Naive thymus-derived CD4-positive, alpha-beta T cell (primary cell): ENCODE measurements around the gene ABITRAM. TPM values are rescaled to one million over a fixed set of nuclear protein-coding genes. Genes with fewer than 3 reads are reported as not detected.

Experiments
- ATAC-seq: fragments of 150-1000 bp; cut with Tn5 transposase; 2 replicates; pipeline ENCODE4 v1.10.0; 2021; ENCODE audit warnings: mild to moderate bottlenecking, moderate library complexity
- CTCF ChIA-PET: fragments of 350-600 bp; sonication (Branson Sonifier 250); formaldehyde crosslinking; loops from one replicate; lab custom pipeline; 2021; ENCODE audit warnings: antibody characterized with exemption; lab: Charles Lee
- POLR2A ChIA-PET: fragments of 350-600 bp; sonication (Branson Sonifier 250); formaldehyde crosslinking; loops from one replicate; lab custom pipeline; 2021; ENCODE audit warnings: antibody characterized with exemption, inconsistent platforms; lab: Charles Lee
- DNase-seq, 9 donors: peaks; one replicate each; pipeline versions ENCODE4 v3.0.0 to v3.0.0-alpha.2; 2020 to 2022; ENCODE audit warnings: mixed read lengths in 1 of 9
- H3K27ac ChIP-seq: one replicate; pipeline ENCODE4 v1.7.0; 2013; ENCODE audit warnings: mild to moderate bottlenecking, low read depth, low read length, moderate library complexity
- H3K27me3 ChIP-seq, 2 donors: one replicate each; pipeline ENCODE4 v1.7.0; 2013; ENCODE audit warnings: low read length in 2 of 2, mild to moderate bottlenecking in 2 of 2, moderate library complexity in 2 of 2; ENCODE audit not compliant: control insufficient read depth in 2 of 2, insufficient read depth in 2 of 2
- H3K36me3 ChIP-seq, 3 experiments: 1 replicate in 2 of 3; 2 replicates in 1 of 3; pipeline ENCODE4 v1.7.0; 2013; ENCODE audit warnings: low read length in 3 of 3, mild to moderate bottlenecking in 3 of 3, moderate library complexity in 1 of 3; ENCODE audit not compliant: insufficient read depth in 3 of 3, control insufficient read depth in 2 of 3
- H3K4me1 ChIP-seq, 2 donors: one replicate each; pipeline ENCODE4 v1.7.0; 2013; ENCODE audit warnings: low read length in 2 of 2, mild to moderate bottlenecking in 2 of 2, moderate library complexity in 1 of 2; ENCODE audit not compliant: control insufficient read depth in 2 of 2, insufficient read depth in 2 of 2
- H3K4me3 ChIP-seq: 2 replicates; pipeline ENCODE4 v1.7.0; 2013; ENCODE audit warnings: mild to moderate bottlenecking, low read length
- H3K9me3 ChIP-seq, 3 experiments: 1 replicate in 2 of 3; 2 replicates in 1 of 3; pipeline ENCODE4 v1.7.0; 2013; ENCODE audit warnings: low read length in 3 of 3; ENCODE audit not compliant: control insufficient read depth in 2 of 3
- H3K27ac Mint-ChIP-seq, 9 donors: one replicate each; pipeline ENCODE4 v1.8.0; 2020 to 2022; ENCODE audit warnings: mixed read lengths in 9 of 9, mild to moderate bottlenecking in 8 of 9, moderate library complexity in 5 of 9, inconsistent platforms in 2 of 9
- H3K27me3 Mint-ChIP-seq, 5 donors: one replicate each; pipeline ENCODE4 v1.8.0; 2021 to 2022; ENCODE audit warnings: mixed read lengths in 5 of 5, mild to moderate bottlenecking in 1 of 5
- H3K36me3 Mint-ChIP-seq, 5 donors: one replicate each; pipeline ENCODE4 v1.8.0; 2020 to 2022; ENCODE audit warnings: mixed read lengths in 5 of 5, mild to moderate bottlenecking in 3 of 5, inconsistent platforms in 1 of 5
- H3K4me1 Mint-ChIP-seq, 7 donors: one replicate each; pipeline ENCODE4 v1.8.0; 2020 to 2022; ENCODE audit warnings: mixed read lengths in 7 of 7, mild to moderate bottlenecking in 3 of 7, inconsistent platforms in 1 of 7
- H3K4me3 Mint-ChIP-seq, 10 donors: one replicate each; pipeline ENCODE4 v1.8.0; 2020 to 2022; ENCODE audit warnings: mild to moderate bottlenecking in 10 of 10, mixed read lengths in 10 of 10, moderate library complexity in 6 of 10, inconsistent platforms in 2 of 10
- H3K9me3 Mint-ChIP-seq, 11 donors: one replicate each; pipeline ENCODE4 v1.8.0; 2020 to 2022; ENCODE audit warnings: mixed read lengths in 11 of 11, mild to moderate bottlenecking in 4 of 11, inconsistent platforms in 1 of 11, moderate library complexity in 1 of 11
- intact Hi-C, 2 donors: fragments of 100-400 bp; cut with micrococcal nuclease; formaldehyde crosslinking; loops; one replicate each; pipeline ENCODE4 v1.15.1; 2023
- polyA plus RNA-seq, 2 donors: library from polyadenylated mRNA; unstranded; fragments of 300-500 nt; fragmentation: Illumina TruSeq; gene quantifications; one replicate each; pipeline ENCODE4 v1.2.3, GENCODE V29; 2021
- total RNA-seq, 6 experiments: library from RNA in 5 of 6; stranded (reverse) in 5 of 6; gene quantifications; 1 replicate in 5 of 6; 2 replicates in 1 of 6; pipeline ENCODE4 v1.2.3 and lab custom pipeline; 2021 to 2026

Gene ABITRAM
- total and polyA plus RNA-seq, 7 experiments from 2014 or later, result 10.1 to 20.3 (median 12.8) TPM

- Mint-ChIP-seq H3K4me1 (peaks cover 0 to 12% (median 2%) of the 10 kb centered on the region in 7 donors), H3K9me3 (no peaks in the 10 kb centered on the region), H3K27me3 (no peaks in the 10 kb centered on the region), H3K4me3 (no peak overlapping the region), H3K27ac (no peak overlapping the region), H3K36me3 (peaks cover 18 to 73% (median 41%) of the 10 kb centered on the region in 5 donors)
- Histone ChIP-seq H3K27me3 (no peaks in the 10 kb centered on the region), H3K4me3 (no peak overlapping the region), H3K9me3 (no peaks in the 10 kb centered on the region), H3K36me3 (peaks cover 18 to 80% (median 36%) of the 10 kb centered on the region in 3 experiments), H3K27ac (no peak overlapping the region), H3K4me1 (no peaks in the 10 kb centered on the region)
- intact Hi-C loops, result no loop called here
- ATAC-seq (no peak), DNase-seq (no peak)
- CTCF ChIA-PET, result no interaction called here
- POLR2A ChIA-PET, result interaction anchor here (1.0 kb wide), 1 partner anchor 18 kb away, joined by 3 read pairs; no protein-coding TSS in a partner anchor
Measured at GRCh38 chr9:108921200-108921599, 13.0 kb upstream of the ABITRAM start.

GRCh38 chr9:108924466-108924865 is 9.7 kb upstream of the ABITRAM start:
- ChIA-PET CTCF (interaction anchor here (0.6 kb wide), 2 partner anchors 25 to 38 kb away, joined by 3 to 4 read pairs; no protein-coding TSS in a partner anchor), POLR2A (no interaction called here)
- H3K27me3 Mint-ChIP-seq, result no peaks in the 10 kb centered on the region
- peak overlapping the region in 1 of 9 donors; percentile 2 for H3K27ac Mint-ChIP-seq
- H3K4me3 Mint-ChIP-seq, result no peak overlapping the region
- peaks cover 6 to 22% (median 17%) of the 10 kb centered on the region in 7 donors for H3K4me1 Mint-ChIP-seq
- peaks cover 34 to 81% (median 53%) of the 10 kb centered on the region in 5 donors for H3K36me3 Mint-ChIP-seq
- no peak overlapping the region for H3K27ac ChIP-seq
- no peaks in the 10 kb centered on the region for H3K9me3 Mint-ChIP-seq
- no peak overlapping the region for H3K4me3 ChIP-seq
- H3K9me3 ChIP-seq, result no peaks in the 10 kb centered on the region
- ATAC-seq (no peak), DNase-seq (no peak)
- H3K4me1 ChIP-seq, result no peaks in the 10 kb centered on the region
- intact Hi-C loops, result no loop called here
- H3K27me3 ChIP-seq, result no peaks in the 10 kb centered on the region
- H3K36me3 ChIP-seq, result peaks cover 24 to 76% (median 37%) of the 10 kb centered on the region in 3 experiments

DNA sequence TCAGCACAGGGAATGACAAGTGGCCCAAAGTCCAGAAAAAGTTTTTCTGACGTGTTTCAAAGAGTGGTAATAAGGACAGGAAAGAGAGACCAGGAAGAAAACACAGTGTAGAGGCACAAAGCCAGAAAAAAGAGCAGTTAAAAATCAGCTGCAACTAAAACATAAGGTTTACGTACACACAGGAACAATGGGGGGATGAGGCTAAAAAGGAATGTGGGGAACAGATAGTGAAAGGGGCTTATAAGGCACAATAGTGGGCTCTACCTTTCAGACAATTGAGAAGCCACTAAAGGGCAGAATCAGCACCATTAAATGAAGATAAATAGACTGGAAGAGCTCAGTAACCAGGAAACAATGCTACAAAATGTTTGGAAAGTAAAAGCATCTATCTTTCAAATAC is 5.8 kb upstream of the ABITRAM start:
- ChIA-PET POLR2A (interaction anchor here (0.8 kb wide), 1 partner anchor 86 kb away, joined by 3 read pairs; no protein-coding TSS in a partner anchor), CTCF (interaction anchor here (0.6 kb wide), 1 partner anchor 22 kb away, joined by 3 read pairs; no protein-coding TSS in a partner anchor)
- H3K27me3 ChIP-seq, result no peaks in the 10 kb centered on the region
- ATAC-seq, result no peak
- H3K36me3 Mint-ChIP-seq, result peaks cover 36 to 62% (median 38%) of the 10 kb centered on the region in 5 donors
- H3K9me3 ChIP-seq, result no peaks in the 10 kb centered on the region
- peaks cover 20 to 50% (median 32%) of the 10 kb centered on the region in 7 donors for H3K4me1 Mint-ChIP-seq
- H3K27ac Mint-ChIP-seq, result no peak overlapping the region
- H3K27ac ChIP-seq, result no peak overlapping the region
- no peak overlapping the region for H3K4me3 ChIP-seq
- no peaks in the 10 kb centered on the region for H3K27me3 Mint-ChIP-seq
- DNase-seq, result no peak
- H3K9me3 Mint-ChIP-seq, result no peaks in the 10 kb centered on the region
- H3K36me3 ChIP-seq, result peaks cover 24 to 43% (median 28%) of the 10 kb centered on the region in 3 experiments
- no peak overlapping the region for H3K4me3 Mint-ChIP-seq
- peaks cover 8 to 9% of the 10 kb centered on the region in 2 donors for H3K4me1 ChIP-seq
- intact Hi-C loops, result no loop called here

DNA sequence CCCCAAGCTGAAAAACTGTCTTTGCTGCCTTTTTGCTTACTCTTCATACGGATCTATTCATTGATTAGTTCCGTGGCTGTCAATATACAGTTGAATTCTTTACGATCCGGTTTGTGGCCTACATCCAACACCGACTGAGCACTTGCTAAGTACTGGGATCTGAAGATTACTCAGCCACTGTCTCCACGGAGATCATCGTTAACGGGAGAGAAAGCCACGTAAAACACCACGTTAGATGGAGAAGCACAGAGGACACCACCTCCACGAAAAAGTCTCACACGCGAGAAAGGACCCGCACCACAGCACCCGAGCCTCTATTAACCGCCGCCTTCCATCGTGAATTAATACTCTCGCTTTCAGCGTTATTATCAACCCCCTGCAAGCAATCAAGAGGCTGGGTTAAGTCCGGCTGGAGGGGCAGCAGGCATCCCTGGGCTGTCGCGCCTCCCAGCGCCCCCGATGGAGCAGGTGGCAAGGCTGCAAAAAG is 926 bp upstream of the ABITRAM start:
- Mint-ChIP-seq H3K4me3 (peak overlapping the region; percentile 88 to 100 (median 99)), H3K27me3 (no peaks in the 10 kb centered on the region), H3K36me3 (peaks cover 2 to 20% (median 11%) of the 10 kb centered on the region in 5 donors), H3K27ac (peak overlapping the region; percentile 96 to 99 (median 98)), H3K4me1 (peaks cover 29 to 59% (median 40%) of the 10 kb centered on the region in 7 donors), H3K9me3 (no peaks in the 10 kb centered on the region)
- Histone ChIP-seq H3K4me3 (peak overlapping the region; percentile 90), H3K36me3 (peaks cover 2 to 6% (median 4%) of the 10 kb centered on the region in 3 experiments), H3K27me3 (no peaks in the 10 kb centered on the region), H3K27ac (peak overlapping the region; percentile 92), H3K9me3 (no peaks in the 10 kb centered on the region), H3K4me1 (peaks cover 15 to 18% of the 10 kb centered on the region in 2 donors)
- ATAC-seq, result no peak
- intact Hi-C loops, result loop anchor here (5.0 to 10.0 kb wide), 7 partner anchors 169 to 1441 kb away; partner anchors contain the start of genes TXN (in 2 of the 2) and EPB41L4B (in 1 of the 2)
- POLR2A ChIA-PET, result interaction anchor here (1.0 kb wide), 1 partner anchor 13 kb away, joined by 3 read pairs; no protein-coding TSS in a partner anchor
- CTCF ChIA-PET, result no interaction called here
- DNase-seq, result peak in 1 of 9 donors; percentile 7

GRCh38 chr9:108933718-108934322 is 380 bp upstream of the ABITRAM start, which contains the start of gene ELP1:
ELP1 (minus strand) TSS chr9:108934124; CDS start chr9:108931146, 2,978 bp downstream.
- Mint-ChIP-seq H3K4me1 (peaks cover 23 to 54% (median 38%) of the 10 kb centered on the region in 7 donors), H3K9me3 (no peaks in the 10 kb centered on the region), H3K4me3 (peak within 1 kb of the TSS; percentile 88 to 100 (median 99)), H3K36me3 (peaks cover 0 to 15% (median 7%) of the 10 kb centered on the region in 5 donors), H3K27ac (peak within 1 kb of the TSS; percentile 96 to 99 (median 98)), H3K27me3 (no peaks in the 10 kb centered on the region)
- peaks cover 0 to 6% (median 3%) of the 10 kb centered on the region in 3 experiments for H3K36me3 ChIP-seq
- DNase-seq, result peak; percentile 88 to 93 (median 91)
- intact Hi-C loops, result loop anchor here (1.0 to 10.0 kb wide), 13 partner anchors 79 to 1651 kb away; partner anchors contain the start of genes CTNNAL1 (in 2 of the 2), EPB41L4B (in 2 of the 2), RAD23B (in 2 of the 2) and TXN (in 2 of the 2)
- ChIA-PET POLR2A (interaction anchor here (0.6 to 1.2 kb wide), 3 partner anchors 10 to 186 kb away, joined by 3 to 4 read pairs (median 3); partner anchors contain the start of gene TMEM245), CTCF (no interaction called here)
- H3K27me3 ChIP-seq, result no peaks in the 10 kb centered on the region
- H3K9me3 ChIP-seq, result no peaks in the 10 kb centered on the region
- peak within 1 kb of the TSS; percentile 92 for H3K27ac ChIP-seq
- ATAC-seq, result peak; percentile 91
- peaks cover 15 to 18% of the 10 kb centered on the region in 2 donors for H3K4me1 ChIP-seq
- peak within 1 kb of the TSS; percentile 90 for H3K4me3 ChIP-seq

DNA sequence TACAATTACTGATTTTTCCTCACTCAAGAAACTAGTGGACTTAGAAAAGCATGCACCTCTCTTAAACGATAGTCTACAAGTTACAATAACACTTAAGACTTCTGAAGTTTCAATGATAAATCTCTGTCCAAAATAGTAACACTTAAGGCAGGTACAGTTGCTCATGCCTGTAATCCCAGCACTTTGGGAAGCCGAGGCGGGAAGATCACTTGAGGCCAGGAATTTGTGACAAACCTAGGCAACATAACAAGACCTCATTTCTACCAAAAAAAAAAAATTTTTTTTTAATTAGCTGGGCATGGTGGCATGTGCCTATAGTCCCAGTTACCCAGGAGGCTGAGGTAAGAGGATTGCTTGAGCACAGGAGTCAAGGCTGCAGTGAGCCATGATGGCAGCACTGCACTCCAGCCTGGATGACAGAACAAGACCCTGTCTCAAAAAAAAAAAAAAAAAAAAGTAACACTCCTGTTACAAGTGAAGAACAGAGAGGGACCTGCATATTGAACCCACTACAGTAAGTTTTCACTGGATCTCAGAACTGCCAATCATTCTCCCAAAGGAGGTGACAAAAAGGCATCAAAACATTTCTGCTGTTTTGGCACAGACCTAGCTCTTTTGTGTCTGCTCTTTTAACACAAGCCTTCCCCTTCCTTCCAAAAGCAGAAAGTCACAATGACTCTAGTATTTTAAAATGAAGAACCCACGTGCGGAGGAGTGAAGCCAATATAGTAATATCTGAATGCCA is 3.5 kb downstream of the ABITRAM start:
- intact Hi-C loops, result loop anchor here (10.0 kb wide), 2 partner anchors 257 to 477 kb away; no protein-coding TSS in a partner anchor
- ChIA-PET POLR2A (no interaction called here), CTCF (no interaction called here)
- H3K9me3 ChIP-seq, result no peaks in the 10 kb centered on the region
- no peak overlapping the region for H3K27ac ChIP-seq
- H3K4me3 Mint-ChIP-seq, result no peak overlapping the region
- ATAC-seq (no peak), DNase-seq (no peak)
- H3K27me3 ChIP-seq, result no peaks in the 10 kb centered on the region
- H3K27ac Mint-ChIP-seq, result no peak overlapping the region
- H3K4me3 ChIP-seq, result no peak overlapping the region
- H3K4me1 ChIP-seq, result peaks cover 11 to 14% of the 10 kb centered on the region in 2 donors
- peaks cover 3 to 14% (median 8%) of the 10 kb centered on the region in 5 donors for H3K36me3 Mint-ChIP-seq
- H3K9me3 Mint-ChIP-seq, result no peaks in the 10 kb centered on the region
- peaks cover 0 to 6% (median 0%) of the 10 kb centered on the region in 3 experiments for H3K36me3 ChIP-seq
- H3K4me1 Mint-ChIP-seq, result peaks cover 17 to 28% (median 23%) of the 10 kb centered on the region in 7 donors
- no peaks in the 10 kb centered on the region for H3K27me3 Mint-ChIP-seq
